MM.1S (cell line): ENCODE data around the gene HHIP.

Source experiments
- EZH2 ChIP-seq: fragments of 300-600 bp; sonication (generic); optimal IDR thresholded peaks from 2 replicates; pipeline ENCODE3; 2017; ENCODE audit warnings: low read depth, mild to moderate bottlenecking, antibody characterized with exemption, low read length, mixed read lengths
- EZH2phosphoT487 ChIP-seq: fragments of 300-600 bp; sonication (generic); IDR thresholded peaks from 2 replicates; pipeline ENCODE4 v1.6.1; 2018; ENCODE audit warnings: antibody characterized with exemption, low read length
- TF ChIP-seq, protein P1 (sequence below): fragments of 300-600 bp; sonication (generic); IDR thresholded peaks from 2 replicates; pipeline ENCODE4 v1.5.1; 2016; ENCODE audit warnings: antibody characterized with exemption, low read length, mixed read lengths

DNA sequence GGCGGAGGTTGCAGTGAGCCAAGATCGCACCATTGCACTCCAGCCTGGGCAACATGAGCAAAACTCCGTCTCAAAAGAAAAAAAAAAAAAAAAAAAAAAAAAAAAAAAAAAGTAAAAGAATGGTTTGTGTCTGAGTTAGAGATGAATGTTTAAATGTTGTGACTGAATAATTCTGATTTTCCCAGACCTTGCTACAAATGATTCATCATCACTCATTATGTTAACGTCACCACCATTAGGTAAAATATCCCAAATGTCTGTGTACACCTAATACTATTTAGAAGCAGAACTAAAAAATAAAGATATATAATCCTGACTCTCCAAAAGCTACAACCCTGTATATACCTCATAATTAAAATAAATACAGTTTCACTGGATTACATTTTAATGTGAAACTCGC, 70.8 kb downstream of the HHIP start:
- TF ChIP-seq EZH2 (no peak), EZH2phosphoT487 (no peak)
- TF ChIP-seq, protein P1, sequence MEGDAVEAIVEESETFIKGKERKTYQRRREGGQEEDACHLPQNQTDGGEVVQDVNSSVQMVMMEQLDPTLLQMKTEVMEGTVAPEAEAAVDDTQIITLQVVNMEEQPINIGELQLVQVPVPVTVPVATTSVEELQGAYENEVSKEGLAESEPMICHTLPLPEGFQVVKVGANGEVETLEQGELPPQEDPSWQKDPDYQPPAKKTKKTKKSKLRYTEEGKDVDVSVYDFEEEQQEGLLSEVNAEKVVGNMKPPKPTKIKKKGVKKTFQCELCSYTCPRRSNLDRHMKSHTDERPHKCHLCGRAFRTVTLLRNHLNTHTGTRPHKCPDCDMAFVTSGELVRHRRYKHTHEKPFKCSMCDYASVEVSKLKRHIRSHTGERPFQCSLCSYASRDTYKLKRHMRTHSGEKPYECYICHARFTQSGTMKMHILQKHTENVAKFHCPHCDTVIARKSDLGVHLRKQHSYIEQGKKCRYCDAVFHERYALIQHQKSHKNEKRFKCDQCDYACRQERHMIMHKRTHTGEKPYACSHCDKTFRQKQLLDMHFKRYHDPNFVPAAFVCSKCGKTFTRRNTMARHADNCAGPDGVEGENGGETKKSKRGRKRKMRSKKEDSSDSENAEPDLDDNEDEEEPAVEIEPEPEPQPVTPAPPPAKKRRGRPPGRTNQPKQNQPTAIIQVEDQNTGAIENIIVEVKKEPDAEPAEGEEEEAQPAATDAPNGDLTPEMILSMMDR = no peak
